HEK293 (cell line): Measurements from ENCODE around the gene TAS2R9.

Source experiments
- CTCF ChIA-PET: fragments of 350-600 bp; formaldehyde crosslinking; extraction: SDS; loops from one replicate; lab custom pipeline; 2021; ENCODE audit warnings: antibody characterized with exemption; lab: Yijun Ruan, JAX
- POLR2A ChIA-PET: fragments of 300-600 bp; formaldehyde crosslinking; extraction: SDS; loops from one replicate; lab custom pipeline; 2020; ENCODE audit warnings: antibody characterized with exemption, inconsistent platforms; lab: Yijun Ruan, JAX
- H3K27ac ChIP-seq: fragments of 200-500 bp; sonication (Bioruptor generic); 2 replicates; pipeline ENCODE4 v1.5.1; 2014; ENCODE audit warnings: low read depth, low read length, control low read depth, inconsistent platforms; ENCODE audit errors: extremely low read depth
- H3K36me3 ChIP-seq, 2 experiments: fragments of 200-500 bp in 1 of 2; sonication (Bioruptor generic) in 1 of 2; 1 replicate in 1 of 2; 2 replicates in 1 of 2; pipeline ENCODE4 v1.5.1; 2014 to 2017; ENCODE audit warnings: inconsistent platforms in 2 of 2, low read length in 2 of 2; ENCODE audit not compliant: control insufficient read depth in 2 of 2, insufficient read depth in 1 of 2
- H3K4me1 ChIP-seq: fragments of 200-500 bp; sonication (Bioruptor generic); 2 replicates; pipeline ENCODE4 v1.5.1; 2014; ENCODE audit warnings: mild to moderate bottlenecking, low read length, inconsistent platforms; ENCODE audit not compliant: control insufficient read depth, insufficient read depth
- H3K4me3 ChIP-seq: 2 replicates; pipeline ENCODE4 v1.5.1; 2011; ENCODE audit warnings: low read depth, mild to moderate bottlenecking, control low read depth, low read length, moderate library complexity
- H3K9me3 ChIP-seq: fragments of 200-500 bp; sonication (Bioruptor generic); 2 replicates; pipeline ENCODE4 v1.5.1; 2014; ENCODE audit warnings: low read depth, low read length, inconsistent platforms; ENCODE audit not compliant: control insufficient read depth, insufficient read depth
- YY1 ChIP-seq: fragments of 450-650 bp; formaldehyde crosslinking; IDR thresholded peaks from 2 replicates; pipeline ENCODE4 v1.5.1; 2018; ENCODE audit warnings: missing biosample characterization, missing genetic modification characterization
- ZBTB17 ChIP-seq: fragments of 450-650 bp; formaldehyde crosslinking; IDR thresholded peaks from 2 replicates; pipeline ENCODE4 v1.5.1; 2016; ENCODE audit warnings: missing biosample characterization, missing genetic modification characterization
- ZBTB7A ChIP-seq: fragments of 450-650 bp; formaldehyde crosslinking; IDR thresholded peaks from 2 replicates; pipeline ENCODE4 v1.5.1; 2016; ENCODE audit warnings: low read depth, missing biosample characterization, missing genetic modification characterization
- ZNF157 ChIP-seq: fragments of 450-650 bp; formaldehyde crosslinking; IDR thresholded peaks from 2 replicates; pipeline ENCODE4 v1.5.1; 2016; ENCODE audit warnings: missing biosample characterization, missing genetic modification characterization
- ZNF2 ChIP-seq: fragments of 450-650 bp; formaldehyde crosslinking; IDR thresholded peaks from 2 replicates; pipeline ENCODE4 v1.5.1; 2016; ENCODE audit warnings: missing biosample characterization, missing genetic modification characterization
- ZNF202 ChIP-seq: fragments of 450-650 bp; formaldehyde crosslinking; IDR thresholded peaks from 2 replicates; pipeline ENCODE4 v1.5.1; 2016; ENCODE audit warnings: missing biosample characterization, missing genetic modification characterization, borderline replicate concordance
- ZNF350 ChIP-seq: fragments of 450-650 bp; formaldehyde crosslinking; IDR thresholded peaks from 2 replicates; pipeline ENCODE4 v1.5.0; 2017; ENCODE audit warnings: missing biosample characterization, mild to moderate bottlenecking, missing genetic modification characterization
- ZNF354C ChIP-seq: fragments of 450-650 bp; formaldehyde crosslinking; IDR thresholded peaks from 2 replicates; pipeline ENCODE4 v1.5.1; 2016; ENCODE audit warnings: missing biosample characterization, missing genetic modification characterization, low read depth, borderline replicate concordance
- ZNF366 ChIP-seq: fragments of 450-650 bp; formaldehyde crosslinking; conservative IDR thresholded peaks from 2 replicates; pipeline ENCODE4 v1.5.1; 2016; ENCODE audit warnings: missing biosample characterization, missing genetic modification characterization
- ZNF561 ChIP-seq: fragments of 450-650 bp; IDR thresholded peaks from 2 replicates; pipeline ENCODE4 v1.5.1; 2018; ENCODE audit warnings: missing biosample characterization, missing genetic modification characterization, borderline replicate concordance
- ZNF658 ChIP-seq: fragments of 450-650 bp; formaldehyde crosslinking; IDR thresholded peaks from 2 replicates; pipeline ENCODE4; 2016; ENCODE audit warnings: missing biosample characterization, missing genetic modification characterization
- TF ChIP-seq, protein P1 (sequence below): fragments of 450-650 bp; formaldehyde crosslinking; IDR thresholded peaks from 2 replicates; pipeline ENCODE4 v1.5.1; 2016; ENCODE audit warnings: missing biosample characterization, missing genetic modification characterization
- TF ChIP-seq, protein P2 (sequence below): IDR thresholded peaks from 2 replicates; pipeline ENCODE4 v1.6.1; 2011; ENCODE audit warnings: mild to moderate bottlenecking, low read depth, low read length, borderline replicate concordance
- TF ChIP-seq, protein P3 (sequence below): fragments of 450-650 bp; formaldehyde crosslinking; IDR thresholded peaks from 2 replicates; pipeline ENCODE4 v1.5.1; 2016; ENCODE audit warnings: missing biosample characterization, missing genetic modification characterization, borderline replicate concordance
- TF ChIP-seq, protein P4 (sequence below): fragments of 450-650 bp; formaldehyde crosslinking; IDR thresholded peaks from 2 replicates; pipeline ENCODE4 v1.5.1; 2016; ENCODE audit warnings: missing biosample characterization, missing genetic modification characterization, borderline replicate concordance
- TF ChIP-seq, protein P5 (sequence below): fragments of 450-650 bp; IDR thresholded peaks from 2 replicates; pipeline ENCODE4 v1.5.1; 2018; ENCODE audit warnings: missing biosample characterization, mild to moderate bottlenecking, missing genetic modification characterization

The TAS2R9 gene

DNA sequence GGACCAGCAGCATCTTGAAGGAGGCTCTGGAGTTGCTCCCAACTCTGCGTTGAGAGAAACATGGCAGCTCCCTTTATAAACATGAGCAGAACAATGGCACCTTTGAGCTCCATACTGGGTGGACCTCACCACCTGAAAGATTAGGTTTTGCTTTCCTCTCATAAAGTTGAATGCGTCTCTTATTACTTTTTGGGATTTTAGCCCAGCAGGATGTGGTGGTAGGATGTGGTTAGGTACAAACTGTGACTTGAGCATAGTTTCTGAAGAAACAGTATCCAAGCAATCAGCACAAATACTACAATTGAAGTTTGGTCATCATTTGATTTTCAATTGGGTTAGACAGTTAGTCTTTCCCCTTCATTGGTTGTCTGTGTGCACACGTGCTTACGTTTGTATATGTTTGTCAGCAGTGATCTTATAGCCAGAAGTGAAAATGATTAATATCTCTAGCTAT lies 39.5 kb upstream of the TAS2R9 start, which contains the start of gene PRR4:
Gene PRR4, minus strand, starts transcription at position 51 of the 454 bp plus-strand sequence. Its CDS starts 38 bp downstream, at position 13.
- Histone ChIP-seq H3K27ac (no peak within 1 kb of the TSS), H3K4me1 (no peaks in the 10 kb centered on the region), H3K36me3 (no peaks in the 10 kb centered on the region), H3K9me3 (no peaks in the 10 kb centered on the region), H3K4me3 (no peak within 1 kb of the TSS)
- TF ChIP-seq, protein P1, sequence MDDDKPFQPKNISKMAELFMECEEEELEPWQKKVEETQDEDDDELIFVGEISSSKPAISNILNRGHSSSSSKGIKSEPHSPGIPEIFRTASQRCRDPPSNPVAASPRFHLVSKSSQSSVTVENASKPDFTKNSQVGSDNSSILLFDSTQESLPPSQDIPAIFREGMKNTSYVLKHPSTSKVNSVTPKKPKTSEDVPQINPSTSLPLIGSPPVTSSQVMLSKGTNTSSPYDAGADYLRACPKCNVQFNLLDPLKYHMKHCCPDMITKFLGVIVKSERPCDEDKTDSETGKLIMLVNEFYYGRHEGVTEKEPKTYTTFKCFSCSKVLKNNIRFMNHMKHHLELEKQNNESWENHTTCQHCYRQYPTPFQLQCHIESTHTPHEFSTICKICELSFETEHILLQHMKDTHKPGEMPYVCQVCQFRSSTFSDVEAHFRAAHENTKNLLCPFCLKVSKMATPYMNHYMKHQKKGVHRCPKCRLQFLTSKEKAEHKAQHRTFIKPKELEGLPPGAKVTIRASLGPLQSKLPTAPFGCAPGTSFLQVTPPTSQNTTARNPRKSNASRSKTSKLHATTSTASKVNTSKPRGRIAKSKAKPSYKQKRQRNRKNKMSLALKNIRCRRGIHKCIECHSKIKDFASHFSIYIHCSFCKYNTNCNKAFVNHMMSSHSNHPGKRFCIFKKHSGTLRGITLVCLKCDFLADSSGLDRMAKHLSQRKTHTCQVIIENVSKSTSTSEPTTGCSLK (tag by site-specific recombination), result no peak
- TF ChIP-seq, protein P2, sequence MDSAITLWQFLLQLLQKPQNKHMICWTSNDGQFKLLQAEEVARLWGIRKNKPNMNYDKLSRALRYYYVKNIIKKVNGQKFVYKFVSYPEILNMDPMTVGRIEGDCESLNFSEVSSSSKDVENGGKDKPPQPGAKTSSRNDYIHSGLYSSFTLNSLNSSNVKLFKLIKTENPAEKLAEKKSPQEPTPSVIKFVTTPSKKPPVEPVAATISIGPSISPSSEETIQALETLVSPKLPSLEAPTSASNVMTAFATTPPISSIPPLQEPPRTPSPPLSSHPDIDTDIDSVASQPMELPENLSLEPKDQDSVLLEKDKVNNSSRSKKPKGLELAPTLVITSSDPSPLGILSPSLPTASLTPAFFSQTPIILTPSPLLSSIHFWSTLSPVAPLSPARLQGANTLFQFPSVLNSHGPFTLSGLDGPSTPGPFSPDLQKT, result no peak
- TF ChIP-seq ZBTB7A (no peak), ZNF350 (tag by site-specific recombination) (no peak), ZNF561 (no peak), ZNF366 (tag by site-specific recombination) (no peak), ZNF157 (tag by site-specific recombination) (no peak), ZNF354C (tag by site-specific recombination) (no peak), ZNF2 (tag by site-specific recombination) (no peak), ZBTB17 (tag by site-specific recombination) (no peak), ZNF658 (tag by site-specific recombination) (no peak), YY1 (tag by site-specific recombination) (no peak), ZNF202 (tag by site-specific recombination) (no peak)
- TF ChIP-seq, protein P3, sequence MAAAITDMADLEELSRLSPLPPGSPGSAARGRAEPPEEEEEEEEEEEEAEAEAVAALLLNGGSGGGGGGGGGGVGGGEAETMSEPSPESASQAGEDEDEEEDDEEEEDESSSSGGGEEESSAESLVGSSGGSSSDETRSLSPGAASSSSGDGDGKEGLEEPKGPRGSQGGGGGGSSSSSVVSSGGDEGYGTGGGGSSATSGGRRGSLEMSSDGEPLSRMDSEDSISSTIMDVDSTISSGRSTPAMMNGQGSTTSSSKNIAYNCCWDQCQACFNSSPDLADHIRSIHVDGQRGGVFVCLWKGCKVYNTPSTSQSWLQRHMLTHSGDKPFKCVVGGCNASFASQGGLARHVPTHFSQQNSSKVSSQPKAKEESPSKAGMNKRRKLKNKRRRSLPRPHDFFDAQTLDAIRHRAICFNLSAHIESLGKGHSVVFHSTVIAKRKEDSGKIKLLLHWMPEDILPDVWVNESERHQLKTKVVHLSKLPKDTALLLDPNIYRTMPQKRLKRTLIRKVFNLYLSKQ (tag by site-specific recombination), result no peak
- TF ChIP-seq, protein P4, sequence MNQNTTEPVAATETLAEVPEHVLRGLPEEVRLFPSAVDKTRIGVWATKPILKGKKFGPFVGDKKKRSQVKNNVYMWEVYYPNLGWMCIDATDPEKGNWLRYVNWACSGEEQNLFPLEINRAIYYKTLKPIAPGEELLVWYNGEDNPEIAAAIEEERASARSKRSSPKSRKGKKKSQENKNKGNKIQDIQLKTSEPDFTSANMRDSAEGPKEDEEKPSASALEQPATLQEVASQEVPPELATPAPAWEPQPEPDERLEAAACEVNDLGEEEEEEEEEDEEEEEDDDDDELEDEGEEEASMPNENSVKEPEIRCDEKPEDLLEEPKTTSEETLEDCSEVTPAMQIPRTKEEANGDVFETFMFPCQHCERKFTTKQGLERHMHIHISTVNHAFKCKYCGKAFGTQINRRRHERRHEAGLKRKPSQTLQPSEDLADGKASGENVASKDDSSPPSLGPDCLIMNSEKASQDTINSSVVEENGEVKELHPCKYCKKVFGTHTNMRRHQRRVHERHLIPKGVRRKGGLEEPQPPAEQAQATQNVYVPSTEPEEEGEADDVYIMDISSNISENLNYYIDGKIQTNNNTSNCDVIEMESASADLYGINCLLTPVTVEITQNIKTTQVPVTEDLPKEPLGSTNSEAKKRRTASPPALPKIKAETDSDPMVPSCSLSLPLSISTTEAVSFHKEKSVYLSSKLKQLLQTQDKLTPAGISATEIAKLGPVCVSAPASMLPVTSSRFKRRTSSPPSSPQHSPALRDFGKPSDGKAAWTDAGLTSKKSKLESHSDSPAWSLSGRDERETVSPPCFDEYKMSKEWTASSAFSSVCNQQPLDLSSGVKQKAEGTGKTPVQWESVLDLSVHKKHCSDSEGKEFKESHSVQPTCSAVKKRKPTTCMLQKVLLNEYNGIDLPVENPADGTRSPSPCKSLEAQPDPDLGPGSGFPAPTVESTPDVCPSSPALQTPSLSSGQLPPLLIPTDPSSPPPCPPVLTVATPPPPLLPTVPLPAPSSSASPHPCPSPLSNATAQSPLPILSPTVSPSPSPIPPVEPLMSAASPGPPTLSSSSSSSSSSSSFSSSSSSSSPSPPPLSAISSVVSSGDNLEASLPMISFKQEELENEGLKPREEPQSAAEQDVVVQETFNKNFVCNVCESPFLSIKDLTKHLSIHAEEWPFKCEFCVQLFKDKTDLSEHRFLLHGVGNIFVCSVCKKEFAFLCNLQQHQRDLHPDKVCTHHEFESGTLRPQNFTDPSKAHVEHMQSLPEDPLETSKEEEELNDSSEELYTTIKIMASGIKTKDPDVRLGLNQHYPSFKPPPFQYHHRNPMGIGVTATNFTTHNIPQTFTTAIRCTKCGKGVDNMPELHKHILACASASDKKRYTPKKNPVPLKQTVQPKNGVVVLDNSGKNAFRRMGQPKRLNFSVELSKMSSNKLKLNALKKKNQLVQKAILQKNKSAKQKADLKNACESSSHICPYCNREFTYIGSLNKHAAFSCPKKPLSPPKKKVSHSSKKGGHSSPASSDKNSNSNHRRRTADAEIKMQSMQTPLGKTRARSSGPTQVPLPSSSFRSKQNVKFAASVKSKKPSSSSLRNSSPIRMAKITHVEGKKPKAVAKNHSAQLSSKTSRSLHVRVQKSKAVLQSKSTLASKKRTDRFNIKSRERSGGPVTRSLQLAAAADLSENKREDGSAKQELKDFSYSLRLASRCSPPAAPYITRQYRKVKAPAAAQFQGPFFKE, result no peak
- TF ChIP-seq, protein P5, sequence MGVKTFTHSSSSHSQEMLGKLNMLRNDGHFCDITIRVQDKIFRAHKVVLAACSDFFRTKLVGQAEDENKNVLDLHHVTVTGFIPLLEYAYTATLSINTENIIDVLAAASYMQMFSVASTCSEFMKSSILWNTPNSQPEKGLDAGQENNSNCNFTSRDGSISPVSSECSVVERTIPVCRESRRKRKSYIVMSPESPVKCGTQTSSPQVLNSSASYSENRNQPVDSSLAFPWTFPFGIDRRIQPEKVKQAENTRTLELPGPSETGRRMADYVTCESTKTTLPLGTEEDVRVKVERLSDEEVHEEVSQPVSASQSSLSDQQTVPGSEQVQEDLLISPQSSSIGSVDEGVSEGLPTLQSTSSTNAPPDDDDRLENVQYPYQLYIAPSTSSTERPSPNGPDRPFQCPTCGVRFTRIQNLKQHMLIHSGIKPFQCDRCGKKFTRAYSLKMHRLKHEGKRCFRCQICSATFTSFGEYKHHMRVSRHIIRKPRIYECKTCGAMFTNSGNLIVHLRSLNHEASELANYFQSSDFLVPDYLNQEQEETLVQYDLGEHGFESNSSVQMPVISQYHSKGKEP, result no peak
- POLR2A ChIA-PET, result no interaction called here
- CTCF ChIA-PET, result no interaction called here
